A549 (cell line): Measurements from ENCODE around the gene DAGLA.

Experiments
- CHD2 ChIP-seq: fragments of 150-350 bp; IDR thresholded peaks from 2 replicates; pipeline ENCODE4 v1.6.1; 2014; ENCODE audit warnings: low read length; ENCODE audit not compliant: partially characterized antibody
- CTCF ChIP-seq: fragments of >200 bp; sonication (Bioruptor Twin); formaldehyde crosslinking; IDR thresholded peaks from 3 replicates; pipeline ENCODE4 v1.5.1; 2016
- MAZ ChIP-seq: fragments of 150-350 bp; IDR thresholded peaks from 2 replicates; pipeline ENCODE4 v1.6.1; 2014; ENCODE audit warnings: antibody characterized with exemption, low read depth, low read length, borderline replicate concordance
- POLR2A ChIP-seq: IDR thresholded peaks from 2 replicates; pipeline ENCODE4 v1.6.1; 2012; ENCODE audit warnings: mild to moderate bottlenecking, low read length

- TF ChIP-seq CHD2 (no peak), POLR2A (no peak), CTCF (no peak), MAZ (no peak)
Observed at GRCh38 chr11:61675826-61676225, 4.4 kb upstream of the DAGLA start.
